Gastrocnemius medialis (tissue), 4 donors: ENCODE results near the gene RTTN.

ENCODE experiments used
- POLR2A ChIP-seq, 2 donors: fragments of 450-650 bp; IDR thresholded peaks; one replicate each; pipeline ENCODE4 v1.6.1; 2017; ENCODE audit warnings: antibody characterized with exemption in 2 of 2, mild to moderate bottlenecking in 2 of 2, moderate library complexity in 2 of 2
- TF ChIP-seq, protein P1 (sequence below), 5 experiments: fragments of 450-650 bp in 3 of 5; fragments of 200-600 bp in 2 of 5; sonication (generic) in 2 of 5; IDR thresholded peaks in 4 of 5; conservative IDR thresholded peaks in 1 of 5; 1 replicate in 4 of 5; 2 replicates in 1 of 5; pipeline ENCODE4 v1.5.1; 2016 to 2019; ENCODE audit warnings: antibody characterized with exemption in 5 of 5, mild to moderate bottlenecking in 3 of 5, moderate library complexity in 3 of 5

- TF ChIP-seq, protein P1, sequence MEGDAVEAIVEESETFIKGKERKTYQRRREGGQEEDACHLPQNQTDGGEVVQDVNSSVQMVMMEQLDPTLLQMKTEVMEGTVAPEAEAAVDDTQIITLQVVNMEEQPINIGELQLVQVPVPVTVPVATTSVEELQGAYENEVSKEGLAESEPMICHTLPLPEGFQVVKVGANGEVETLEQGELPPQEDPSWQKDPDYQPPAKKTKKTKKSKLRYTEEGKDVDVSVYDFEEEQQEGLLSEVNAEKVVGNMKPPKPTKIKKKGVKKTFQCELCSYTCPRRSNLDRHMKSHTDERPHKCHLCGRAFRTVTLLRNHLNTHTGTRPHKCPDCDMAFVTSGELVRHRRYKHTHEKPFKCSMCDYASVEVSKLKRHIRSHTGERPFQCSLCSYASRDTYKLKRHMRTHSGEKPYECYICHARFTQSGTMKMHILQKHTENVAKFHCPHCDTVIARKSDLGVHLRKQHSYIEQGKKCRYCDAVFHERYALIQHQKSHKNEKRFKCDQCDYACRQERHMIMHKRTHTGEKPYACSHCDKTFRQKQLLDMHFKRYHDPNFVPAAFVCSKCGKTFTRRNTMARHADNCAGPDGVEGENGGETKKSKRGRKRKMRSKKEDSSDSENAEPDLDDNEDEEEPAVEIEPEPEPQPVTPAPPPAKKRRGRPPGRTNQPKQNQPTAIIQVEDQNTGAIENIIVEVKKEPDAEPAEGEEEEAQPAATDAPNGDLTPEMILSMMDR (IDR thresholded peaks at IDR 0.05 in 4 of 5, conservative IDR thresholded peaks at IDR 0.05 in 1 of 5): no peak
- TF ChIP-seq POLR2A (IDR thresholded peaks at IDR 0.05): no peak
Observed at GRCh38 chr18:70197026-70197425, 8.5 kb downstream of the RTTN start.
